GM12878 (cell line): ENCODE results near the gene SLC6A1. TPM values are rescaled to one million over a fixed set of nuclear protein-coding genes. Genes with fewer than 3 reads are reported as not detected.

Source experiments
- ATAC-seq: fragments of 200-7000 bp; cut with Tn5 transposase; 3 replicates; pipeline ENCODE4 v1.9.1; 2020; ENCODE audit warnings: mild to moderate bottlenecking, moderate library complexity
- BruUV-seq: library from RNA; stranded (reverse); fragments of 400-500 nt; replicated peaks from 2 replicates; lab custom pipeline; 2021; lab: Mats Ljungman, UMichigan
- CTCF ChIA-PET: fragments of 300-600 bp; sonication (Branson Sonifier 250); formaldehyde crosslinking; extraction: SDS; loops from one replicate; lab custom pipeline; 2021; ENCODE audit warnings: inconsistent platforms; lab: Yijun Ruan, JAX
- POLR2A ChIA-PET: fragments of 350-600 bp; formaldehyde crosslinking; extraction: SDS; loops from one replicate; lab custom pipeline; 2021; ENCODE audit warnings: inconsistent platforms; lab: Charles Lee
- RAD21 ChIA-PET: fragments of 300-600 bp; sonication (Branson Sonifier 250); formaldehyde crosslinking; loops from one replicate; lab custom pipeline; 2023; ENCODE audit warnings: antibody characterized with exemption; ENCODE audit not compliant: unreplicated experiment; lab: Charles Lee
- SMC1A ChIA-PET: fragments of 300-600 bp; sonication (Branson Sonifier 250); formaldehyde crosslinking; loops from one replicate; lab custom pipeline; 2023; ENCODE audit not compliant: unreplicated experiment, uncharacterized antibody; lab: Charles Lee
- DNase-seq: peaks from one replicate; pipeline ENCODE4 v3.0.0-alpha.2; 2011; ENCODE audit warnings: low read depth, low spot score
- FAIRE-seq: peaks from 3 replicates; lab custom pipeline; 2011; peaks lifted over from hg19 to GRCh38; lab: Jason Lieb, UNC
- H2AFZ ChIP-seq: 2 replicates; pipeline ENCODE4 v1.6.0; 2011; ENCODE audit warnings: low read depth, low read length, control low read depth; ENCODE audit not compliant: control insufficient read depth
- H3K27ac ChIP-seq: 2 replicates; pipeline ENCODE4 v1.5.1; 2011; ENCODE audit warnings: control low read depth; ENCODE audit not compliant: control insufficient read depth, insufficient read depth
- H3K27me3 ChIP-seq, 2 experiments: replicated peaks in 1 of 2; 2 replicates each; pipeline versions ENCODE4 v1.6.0 to v1.6.1; 2011; ENCODE audit warnings: low read length in 1 of 2; ENCODE audit not compliant: control insufficient read depth in 2 of 2, insufficient read depth in 2 of 2
- H3K36me3 ChIP-seq, 2 experiments: 2 replicates each; pipeline ENCODE4 v1.5.1; 2011; ENCODE audit warnings: low read length in 1 of 2; ENCODE audit not compliant: control insufficient read depth in 2 of 2, insufficient read depth in 2 of 2
- H3K4me1 ChIP-seq: 2 replicates; pipeline ENCODE4 v1.6.1; 2011; ENCODE audit warnings: mild to moderate bottlenecking, low read length, moderate library complexity, mixed read lengths; ENCODE audit not compliant: control insufficient read depth, insufficient read depth
- H3K4me2 ChIP-seq: 2 replicates; pipeline ENCODE4 v1.6.0; 2011; ENCODE audit warnings: control low read depth; ENCODE audit not compliant: control insufficient read depth, insufficient read depth
- H3K4me3 ChIP-seq: fragments of 200-600 bp; sonication (generic); 2 replicates; pipeline ENCODE4 v1.5.1; 2016
- H3K79me2 ChIP-seq: 2 replicates; pipeline ENCODE4 v1.6.0; 2011; ENCODE audit warnings: low read length; ENCODE audit not compliant: control insufficient read depth, insufficient read depth
- H3K9ac ChIP-seq: 2 replicates; pipeline ENCODE4 v1.8.0; 2011; ENCODE audit warnings: low read length, control low read depth, mixed read lengths; ENCODE audit not compliant: control insufficient read depth, insufficient read depth
- H3K9me3 ChIP-seq: replicated peaks from 3 replicates; pipeline ENCODE4 v1.5.1; 2011; ENCODE audit warnings: mild to moderate bottlenecking, low read length; ENCODE audit not compliant: control insufficient read depth, insufficient read depth
- H4K20me1 ChIP-seq: 2 replicates; pipeline ENCODE4 v1.6.0; 2011; ENCODE audit not compliant: control insufficient read depth, insufficient read depth
- BRCA1 ChIP-seq: IDR thresholded peaks from 2 replicates; pipeline ENCODE4 v1.6.1; 2011; ENCODE audit warnings: low read depth, low read length, improper control_type of control experiment
- CHD1 ChIP-seq: IDR thresholded peaks from 2 replicates; pipeline ENCODE4 v1.6.1; 2012; ENCODE audit warnings: low read depth, low read length, improper control_type of control experiment
- CHD2 ChIP-seq: IDR thresholded peaks from 2 replicates; pipeline ENCODE4 v1.6.1; 2011; ENCODE audit warnings: low read depth, low read length, improper control_type of control experiment, borderline replicate concordance
- EED ChIP-seq: sonication (generic); IDR thresholded peaks from 2 replicates; pipeline ENCODE4 v1.6.1; 2016; ENCODE audit warnings: antibody characterized with exemption, low read depth
- EP300 ChIP-seq, 2 experiments: fragments of 150-350 bp in 1 of 2; IDR thresholded peaks; 2 replicates each; pipeline ENCODE4 v1.6.1; 2011 to 2012; ENCODE audit warnings: low read depth in 2 of 2, low read length in 2 of 2, borderline replicate concordance in 1 of 2, improper control_type of control experiment in 1 of 2, inconsistent platforms in 1 of 2; ENCODE audit not compliant: control insufficient read depth in 1 of 2
- FOXK2 ChIP-seq: fragments of 450-650 bp; IDR thresholded peaks from 2 replicates; pipeline ENCODE4 v1.6.1; 2017; ENCODE audit warnings: mild to moderate bottlenecking, moderate library complexity
- IKZF1 ChIP-seq: fragments of 450-650 bp; conservative IDR thresholded peaks from 2 replicates; pipeline ENCODE4 v1.6.1; 2017; ENCODE audit warnings: antibody characterized with exemption, mild to moderate bottlenecking
- MEF2A ChIP-seq: IDR thresholded peaks from 2 replicates; pipeline ENCODE4 v1.6.1; 2011; ENCODE audit warnings: low read depth, mild to moderate bottlenecking, low read length, moderate library complexity; ENCODE audit not compliant: insufficient read depth
- MXI1 ChIP-seq: fragments of 150-350 bp; IDR thresholded peaks from 2 replicates; pipeline ENCODE4 v1.6.1; 2011; ENCODE audit warnings: low read depth, mild to moderate bottlenecking, inconsistent platforms, low read length, improper control_type of control experiment
- POLR2AphosphoS5 ChIP-seq: IDR thresholded peaks from 2 replicates; pipeline ENCODE4 v1.6.1; 2011; ENCODE audit warnings: mild to moderate bottlenecking, low read length, inconsistent platforms
- SMARCA5 ChIP-seq: fragments of 450-650 bp; IDR thresholded peaks from 2 replicates; pipeline ENCODE4 v1.6.1; 2017; ENCODE audit warnings: mild to moderate bottlenecking
- STAT1 ChIP-seq: fragments of 450-650 bp; conservative IDR thresholded peaks from 2 replicates; pipeline ENCODE4 v1.6.1; 2014; ENCODE audit warnings: antibody characterized with exemption, mild to moderate bottlenecking
- ZNF384 ChIP-seq: IDR thresholded peaks from 2 replicates; pipeline ENCODE4 v1.6.1; 2012; ENCODE audit warnings: low read depth, mild to moderate bottlenecking, low read length, improper control_type of control experiment, borderline replicate concordance
- WGBS: methylation state at CpG from one replicate; pipeline ENCODE4 v1.1.6; 2016; ENCODE audit warnings: low lambda C conversion rate; ENCODE audit not compliant: insufficient replicate concordance, insufficient coverage; ENCODE audit errors: missing lambda C conversion rate; 5-methylcytosine and 5-hydroxymethylcytosine counted together
- in situ Hi-C: fragments of 300-500 bp; cut with MboI; formaldehyde crosslinking; loops from 9 replicates; pipeline ENCODE4 v1.14.3; 2018; ENCODE audit warnings: mixed read lengths
- intact Hi-C: fragments of 100-400 bp; cut with micrococcal nuclease; formaldehyde crosslinking; loops from one replicate; pipeline ENCODE4 v1.14.2; 2022; ENCODE audit not compliant: unreplicated experiment
- polyA plus RNA-seq, 11 experiments: library from polyadenylated mRNA; depleted of rRNA in 4 of 11; unstranded in 6 of 11; stranded (reverse) in 5 of 11; fragments of >200 nt; fragmentation: Nextera tagmentation in 4 of 11; fragmentation: Illumina TruSeq in 1 of 11; extraction: Ambion mirVana in 4 of 11; extraction: Trizol in 1 of 11; gene quantifications; 1 replicate in 1 of 11; 2 replicates in 10 of 11; pipeline versions ENCODE4 v1.2.1 to v1.2.3, GENCODE V29; 2011 to 2016; ENCODE audit warnings: inconsistent platforms in 2 of 11, missing spikeins in 2 of 11, low read depth in 1 of 11
- total RNA-seq, 4 experiments: library from RNA; depleted of rRNA in 3 of 4; stranded (reverse); fragments of >200 nt in 3 of 4; fragmentation: Illumina TruSeq in 1 of 4; extraction: Trizol in 1 of 4; gene quantifications; 2 replicates each; pipeline versions ENCODE4 v1.2.1 to v1.2.3, GENCODE V29; 2013 to 2021
- TF ChIP-seq, protein P1 (sequence below): IDR thresholded peaks from 2 replicates; pipeline ENCODE4 v1.6.1; 2012; ENCODE audit warnings: low read depth, low read length, improper control_type of control experiment
- TF ChIP-seq, protein P2 (sequence below): fragments of 450-650 bp; IDR thresholded peaks from 2 replicates; pipeline ENCODE4 v1.6.1; 2017; ENCODE audit warnings: antibody characterized with exemption, mild to moderate bottlenecking, moderate library complexity
- TF ChIP-seq, protein P3 (sequence below): fragments of 450-650 bp; IDR thresholded peaks from 2 replicates; pipeline ENCODE4 v1.6.1; 2014; ENCODE audit warnings: mild to moderate bottlenecking
- TF ChIP-seq, protein P4 (sequence below): fragments of 150-350 bp; IDR thresholded peaks from 2 replicates; pipeline ENCODE4 v1.6.1; 2014; ENCODE audit warnings: mild to moderate bottlenecking, low read depth, low read length

The SLC6A1 gene
- total and polyA plus RNA-seq, 10 of the 15 experiments (the other 5 are each of a cell fraction or from before 2014, with no cell fraction given): not detected

DNA sequence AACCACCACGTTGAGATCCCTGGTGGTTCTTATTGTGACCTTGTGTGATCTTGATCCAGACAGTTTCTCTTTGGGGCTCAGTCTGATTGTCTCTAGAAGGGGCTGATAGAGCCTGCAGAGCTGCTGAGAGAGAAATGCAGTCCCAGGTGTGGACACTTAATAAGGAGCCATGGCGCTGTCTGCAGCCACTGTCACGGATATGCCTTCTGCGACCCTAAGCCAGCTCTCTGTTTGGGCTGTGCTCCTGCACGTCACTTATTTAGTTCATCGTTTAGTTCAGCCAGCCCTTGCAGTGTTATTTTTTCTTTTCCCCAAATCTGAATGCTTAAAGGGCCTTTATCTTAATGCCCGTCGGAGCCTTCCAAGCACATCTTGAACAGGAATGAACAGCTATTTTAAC lies 12.0 kb downstream of the SLC6A1 start:
- Histone ChIP-seq H3K9me3 (no peaks in the 10 kb centered on the region), H3K36me3 (no peaks in the 10 kb centered on the region), H4K20me1 (no peaks in the 10 kb centered on the region), H3K4me3 (no peak overlapping the region), H3K9ac (no peak overlapping the region), H3K4me1 (no peaks in the 10 kb centered on the region), H2AFZ (no peak overlapping the region), H3K79me2 (no peaks in the 10 kb centered on the region), H3K4me2 (no peak overlapping the region), H3K27ac (no peak overlapping the region), H3K27me3 (peaks cover 0 to 2% of the 10 kb centered on the region in 2 experiments; a peak in 3 of 4 replicates)
- RAD21 ChIA-PET: interaction anchor here (1.0 kb wide), 1 partner anchor 228 kb away, joined by 3 read pairs; no protein-coding TSS in a partner anchor
- FAIRE-seq (no peak), ATAC-seq (no peak), DNase-seq (no peak)
- POLR2A ChIA-PET: no interaction called here
- in situ Hi-C loops (no loop called here), intact Hi-C loops (no loop called here)
- CTCF ChIA-PET: no interaction called here
- WGBS: 36% methylated on average over 8 of the region's 8 CpGs
- no TSS peak for BruUV-seq
- no peak for TF ChIP-seq IKZF1
- no peak for TF ChIP-seq MXI1
- no peak for TF ChIP-seq FOXK2
- TF ChIP-seq, protein P1, sequence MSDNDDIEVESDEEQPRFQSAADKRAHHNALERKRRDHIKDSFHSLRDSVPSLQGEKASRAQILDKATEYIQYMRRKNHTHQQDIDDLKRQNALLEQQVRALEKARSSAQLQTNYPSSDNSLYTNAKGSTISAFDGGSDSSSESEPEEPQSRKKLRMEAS: no peak
- TF ChIP-seq EP300 (IDR thresholded peaks at IDR 0.05; ENCODE audit: borderline replicate concordance in 1 of 2, control insufficient read depth in 1 of 2, low read depth in 2 of 2, low read length in 2 of 2): no peak
- no peak for TF ChIP-seq CHD2
- TF ChIP-seq BRCA1: no peak
- TF ChIP-seq MEF2A: no peak
- TF ChIP-seq ZNF384: no peak
- TF ChIP-seq STAT1: no peak
- TF ChIP-seq SMARCA5: no peak
- TF ChIP-seq, protein P2, sequence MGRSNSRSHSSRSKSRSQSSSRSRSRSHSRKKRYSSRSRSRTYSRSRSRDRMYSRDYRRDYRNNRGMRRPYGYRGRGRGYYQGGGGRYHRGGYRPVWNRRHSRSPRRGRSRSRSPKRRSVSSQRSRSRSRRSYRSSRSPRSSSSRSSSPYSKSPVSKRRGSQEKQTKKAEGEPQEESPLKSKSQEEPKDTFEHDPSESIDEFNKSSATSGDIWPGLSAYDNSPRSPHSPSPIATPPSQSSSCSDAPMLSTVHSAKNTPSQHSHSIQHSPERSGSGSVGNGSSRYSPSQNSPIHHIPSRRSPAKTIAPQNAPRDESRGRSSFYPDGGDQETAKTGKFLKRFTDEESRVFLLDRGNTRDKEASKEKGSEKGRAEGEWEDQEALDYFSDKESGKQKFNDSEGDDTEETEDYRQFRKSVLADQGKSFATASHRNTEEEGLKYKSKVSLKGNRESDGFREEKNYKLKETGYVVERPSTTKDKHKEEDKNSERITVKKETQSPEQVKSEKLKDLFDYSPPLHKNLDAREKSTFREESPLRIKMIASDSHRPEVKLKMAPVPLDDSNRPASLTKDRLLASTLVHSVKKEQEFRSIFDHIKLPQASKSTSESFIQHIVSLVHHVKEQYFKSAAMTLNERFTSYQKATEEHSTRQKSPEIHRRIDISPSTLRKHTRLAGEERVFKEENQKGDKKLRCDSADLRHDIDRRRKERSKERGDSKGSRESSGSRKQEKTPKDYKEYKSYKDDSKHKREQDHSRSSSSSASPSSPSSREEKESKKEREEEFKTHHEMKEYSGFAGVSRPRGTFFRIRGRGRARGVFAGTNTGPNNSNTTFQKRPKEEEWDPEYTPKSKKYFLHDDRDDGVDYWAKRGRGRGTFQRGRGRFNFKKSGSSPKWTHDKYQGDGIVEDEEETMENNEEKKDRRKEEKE: no peak
- TF ChIP-seq, protein P3, sequence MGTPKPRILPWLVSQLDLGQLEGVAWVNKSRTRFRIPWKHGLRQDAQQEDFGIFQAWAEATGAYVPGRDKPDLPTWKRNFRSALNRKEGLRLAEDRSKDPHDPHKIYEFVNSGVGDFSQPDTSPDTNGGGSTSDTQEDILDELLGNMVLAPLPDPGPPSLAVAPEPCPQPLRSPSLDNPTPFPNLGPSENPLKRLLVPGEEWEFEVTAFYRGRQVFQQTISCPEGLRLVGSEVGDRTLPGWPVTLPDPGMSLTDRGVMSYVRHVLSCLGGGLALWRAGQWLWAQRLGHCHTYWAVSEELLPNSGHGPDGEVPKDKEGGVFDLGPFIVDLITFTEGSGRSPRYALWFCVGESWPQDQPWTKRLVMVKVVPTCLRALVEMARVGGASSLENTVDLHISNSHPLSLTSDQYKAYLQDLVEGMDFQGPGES: no peak
- TF ChIP-seq POLR2AphosphoS5: no peak
- no peak for TF ChIP-seq CHD1
- TF ChIP-seq, protein P4, sequence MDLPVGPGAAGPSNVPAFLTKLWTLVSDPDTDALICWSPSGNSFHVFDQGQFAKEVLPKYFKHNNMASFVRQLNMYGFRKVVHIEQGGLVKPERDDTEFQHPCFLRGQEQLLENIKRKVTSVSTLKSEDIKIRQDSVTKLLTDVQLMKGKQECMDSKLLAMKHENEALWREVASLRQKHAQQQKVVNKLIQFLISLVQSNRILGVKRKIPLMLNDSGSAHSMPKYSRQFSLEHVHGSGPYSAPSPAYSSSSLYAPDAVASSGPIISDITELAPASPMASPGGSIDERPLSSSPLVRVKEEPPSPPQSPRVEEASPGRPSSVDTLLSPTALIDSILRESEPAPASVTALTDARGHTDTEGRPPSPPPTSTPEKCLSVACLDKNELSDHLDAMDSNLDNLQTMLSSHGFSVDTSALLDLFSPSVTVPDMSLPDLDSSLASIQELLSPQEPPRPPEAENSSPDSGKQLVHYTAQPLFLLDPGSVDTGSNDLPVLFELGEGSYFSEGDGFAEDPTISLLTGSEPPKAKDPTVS: no peak
- TF ChIP-seq EED: no peak
- SMC1A ChIA-PET: no interaction called here
